ENCODE measurements around the gene CCR8. TPM values are rescaled to one million over a fixed set of nuclear protein-coding genes. Genes with fewer than 3 reads are reported as not detected.
"Not testable (repeated sequence)": the region's sequence is repeated elsewhere in the genome, so short reads cannot be mapped to it uniquely, and the experiment has no call there.

CCR8 gene
- total and polyA plus RNA-seq, 2 donors (not counting 1 experiment from before 2014, with no cell fraction given) = not detected

DNA sequence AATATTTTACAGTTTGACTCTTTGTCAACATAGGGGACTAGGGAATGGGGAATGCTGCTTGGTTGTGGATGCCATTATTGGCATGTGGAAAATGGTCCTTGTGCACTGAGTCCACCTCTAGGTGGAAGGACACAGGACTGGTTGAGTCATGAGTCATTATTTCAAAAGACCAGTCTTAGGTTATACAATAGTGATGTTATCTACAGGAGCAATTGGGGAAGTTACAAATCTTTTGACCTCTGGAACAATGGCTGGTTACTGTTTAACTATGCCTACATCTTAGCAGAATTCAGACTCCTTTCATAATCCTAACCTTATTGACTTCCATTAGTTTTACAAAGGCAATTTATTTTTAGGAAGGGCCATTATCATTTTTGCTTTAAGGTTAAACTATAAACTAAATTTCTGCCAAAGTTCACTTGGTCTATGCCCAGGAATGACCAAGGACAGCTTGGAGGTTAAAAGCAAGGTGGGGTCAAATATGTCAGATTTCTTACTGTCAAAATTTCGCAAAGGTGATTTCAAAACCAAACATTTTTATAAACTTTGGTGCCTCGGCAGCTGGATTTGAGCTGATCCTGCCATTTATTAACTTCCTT is 11.8 kb upstream of the CCR8 start:
- no peak overlapping the region for H3K27ac ChIP-seq (ENCODE audit: insufficient read depth, low read length)
- no peak for TF ChIP-seq CTCF (conservative IDR thresholded peaks at IDR 0.05 in 1 of 2, IDR thresholded peaks at IDR 0.05 in 1 of 2; ENCODE audit: low read depth in 1 of 2, low read length in 2 of 2)
- TF ChIP-seq EZH2 (IDR thresholded peaks at IDR 0.05; ENCODE audit: low read length, missing control alignments) = no peak
- no peak for DNase-seq (ENCODE audit: low read depth in 2 of 2)
- no peaks in the 10 kb centered on the region for H3K36me3 ChIP-seq (ENCODE audit: control insufficient read depth, insufficient read depth, low read length)
- no peaks in the 10 kb centered on the region for H3K27me3 ChIP-seq (ENCODE audit: control insufficient read depth, insufficient read depth, low read length)
- H3K79me2 ChIP-seq (ENCODE audit: control insufficient read depth, insufficient read depth, low read length) = no peaks in the 10 kb centered on the region
- H2AFZ ChIP-seq (ENCODE audit: low read length) = no peak overlapping the region
- H3K4me1 ChIP-seq (ENCODE audit: control insufficient read depth, extremely low read depth, insufficient read depth, low read length) = no peaks in the 10 kb centered on the region
- H4K20me1 ChIP-seq (ENCODE audit: control insufficient read depth, extremely low read depth, insufficient read depth, low read length) = no peaks in the 10 kb centered on the region
- no peak overlapping the region for H3K4me3 ChIP-seq (replicated peaks in 1 of 4; ENCODE audit: control extremely low read depth in 1 of 4, insufficient read depth in 1 of 4, low read depth in 3 of 4, low read length in 4 of 4)
- no peaks in the 10 kb centered on the region for H3K9me3 ChIP-seq (ENCODE audit: control insufficient read depth, insufficient read depth, low read depth, low read length)
- H3K9ac ChIP-seq (ENCODE audit: insufficient read depth, low read length) = no peak overlapping the region
- H3K4me2 ChIP-seq (ENCODE audit: extremely low read depth, insufficient read depth, low read length) = no peak overlapping the region

GRCh38 chr3:39318301-39318700 is 11.2 kb upstream of the CCR8 start:
- H2AFZ ChIP-seq (ENCODE audit: low read length) = no peak overlapping the region
- H3K79me2 ChIP-seq (ENCODE audit: control insufficient read depth, insufficient read depth, low read length) = no peaks in the 10 kb centered on the region
- no peak overlapping the region for H3K4me3 ChIP-seq (replicated peaks in 1 of 4; ENCODE audit: control extremely low read depth in 1 of 4, insufficient read depth in 1 of 4, low read depth in 3 of 4, low read length in 4 of 4)
- no peak overlapping the region for H3K9ac ChIP-seq (ENCODE audit: insufficient read depth, low read length)
- H3K36me3 ChIP-seq (ENCODE audit: control insufficient read depth, insufficient read depth, low read length) = no peaks in the 10 kb centered on the region
- no peaks in the 10 kb centered on the region for H3K4me1 ChIP-seq (ENCODE audit: control insufficient read depth, extremely low read depth, insufficient read depth, low read length)
- TF ChIP-seq CTCF (conservative IDR thresholded peaks at IDR 0.05 in 1 of 2, IDR thresholded peaks at IDR 0.05 in 1 of 2; ENCODE audit: low read depth in 1 of 2, low read length in 2 of 2) (no peak), EZH2 (IDR thresholded peaks at IDR 0.05; ENCODE audit: low read length, missing control alignments) (no peak)
- H3K27ac ChIP-seq (ENCODE audit: insufficient read depth, low read length) = no peak overlapping the region
- H3K9me3 ChIP-seq (ENCODE audit: control insufficient read depth, insufficient read depth, low read depth, low read length) = no peaks in the 10 kb centered on the region
- DNase-seq (ENCODE audit: low read depth in 2 of 2) = no peak
- H4K20me1 ChIP-seq (ENCODE audit: control insufficient read depth, extremely low read depth, insufficient read depth, low read length) = no peaks in the 10 kb centered on the region
- H3K27me3 ChIP-seq (ENCODE audit: control insufficient read depth, insufficient read depth, low read length) = no peaks in the 10 kb centered on the region
- no peak overlapping the region for H3K4me2 ChIP-seq (ENCODE audit: extremely low read depth, insufficient read depth, low read length)

- Histone ChIP-seq H3K79me2 (ENCODE audit: control insufficient read depth, insufficient read depth, low read length) (no peaks in the 10 kb centered on the region), H3K9ac (ENCODE audit: insufficient read depth, low read length) (no peak overlapping the region), H3K4me3 (replicated peaks in 1 of 4; ENCODE audit: control extremely low read depth in 1 of 4, insufficient read depth in 1 of 4, low read depth in 3 of 4, low read length in 4 of 4) (no peak overlapping the region), H2AFZ (ENCODE audit: low read length) (no peak overlapping the region), H3K36me3 (ENCODE audit: control insufficient read depth, insufficient read depth, low read length) (no peaks in the 10 kb centered on the region), H4K20me1 (ENCODE audit: control insufficient read depth, extremely low read depth, insufficient read depth, low read length) (no peaks in the 10 kb centered on the region), H3K4me2 (ENCODE audit: extremely low read depth, insufficient read depth, low read length) (no peak overlapping the region), H3K4me1 (ENCODE audit: control insufficient read depth, extremely low read depth, insufficient read depth, low read length) (no peaks in the 10 kb centered on the region), H3K9me3 (ENCODE audit: control insufficient read depth, insufficient read depth, low read depth, low read length) (no peaks in the 10 kb centered on the region), H3K27me3 (ENCODE audit: control insufficient read depth, insufficient read depth, low read length) (no peaks in the 10 kb centered on the region), H3K27ac (ENCODE audit: insufficient read depth, low read length) (no peak overlapping the region)
- TF ChIP-seq CTCF (conservative IDR thresholded peaks at IDR 0.05 in 1 of 2, IDR thresholded peaks at IDR 0.05 in 1 of 2; ENCODE audit: low read depth in 1 of 2, low read length in 2 of 2) = no peak
- no peak for TF ChIP-seq EZH2 (IDR thresholded peaks at IDR 0.05; ENCODE audit: low read length, missing control alignments)
- no peak for DNase-seq (ENCODE audit: low read depth in 2 of 2)
Observed at GRCh38 chr3:39319249-39319648, 10.3 kb upstream of the CCR8 start.

DNA sequence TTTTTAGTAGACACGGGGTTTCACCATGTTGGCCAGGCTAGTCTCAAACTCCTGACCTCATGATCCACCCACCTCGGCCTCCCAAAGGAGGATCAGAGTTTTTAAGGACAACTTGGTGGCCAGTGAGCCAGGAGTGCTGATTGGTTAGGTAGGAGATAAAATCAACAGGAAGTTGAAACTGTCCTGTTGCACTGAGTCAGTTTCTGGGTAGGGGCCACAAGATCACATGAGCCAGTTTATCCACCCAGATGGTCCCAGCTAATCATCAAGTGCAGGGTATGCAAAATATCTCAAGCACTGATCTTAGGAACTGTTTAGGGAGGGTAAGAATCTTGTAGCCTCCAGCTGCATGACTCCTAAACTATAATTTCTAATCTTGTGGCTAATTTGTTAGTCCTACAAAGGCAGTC is 7.9 kb upstream of the CCR8 start:
- H3K9me3 ChIP-seq (ENCODE audit: control insufficient read depth, insufficient read depth, low read depth, low read length); DNase-seq (ENCODE audit: low read depth in 2 of 2); H3K27me3 ChIP-seq (ENCODE audit: control insufficient read depth, insufficient read depth, low read length); H2AFZ ChIP-seq (ENCODE audit: low read length); H3K9ac ChIP-seq (ENCODE audit: insufficient read depth, low read length); H3K79me2 ChIP-seq (ENCODE audit: control insufficient read depth, insufficient read depth, low read length); H3K4me2 ChIP-seq (ENCODE audit: extremely low read depth, insufficient read depth, low read length); H3K27ac ChIP-seq (ENCODE audit: insufficient read depth, low read length); H3K4me1 ChIP-seq (ENCODE audit: control insufficient read depth, extremely low read depth, insufficient read depth, low read length); H3K36me3 ChIP-seq (ENCODE audit: control insufficient read depth, insufficient read depth, low read length); H4K20me1 ChIP-seq (ENCODE audit: control insufficient read depth, extremely low read depth, insufficient read depth, low read length); H3K4me3 ChIP-seq (replicated peaks in 1 of 4; ENCODE audit: control extremely low read depth in 1 of 4, insufficient read depth in 1 of 4, low read depth in 3 of 4, low read length in 4 of 4): not testable (repeated sequence)

DNA sequence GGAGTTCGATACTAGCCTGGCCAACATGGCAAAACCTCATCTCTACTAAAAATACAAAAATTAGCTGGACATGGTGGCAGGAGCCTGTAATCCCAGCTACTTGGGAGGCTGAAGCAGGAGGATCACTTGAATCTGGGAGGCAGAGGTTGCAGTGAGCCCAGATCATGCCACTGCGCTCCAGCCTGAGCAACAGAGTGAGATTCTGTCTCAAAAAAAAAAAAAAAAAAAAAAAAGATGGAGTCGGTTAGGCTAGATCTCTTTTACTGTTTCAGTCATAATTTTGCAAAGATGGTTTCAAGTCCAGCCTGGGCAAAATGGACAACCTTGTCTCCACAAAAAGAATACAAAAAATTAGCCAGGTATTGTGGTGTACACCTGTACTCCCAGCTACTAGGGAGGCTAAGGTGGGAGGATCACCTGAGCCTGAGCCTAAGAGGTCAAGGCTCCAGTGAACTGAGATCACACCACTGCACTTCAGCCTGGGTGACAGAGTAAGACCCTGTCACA is 7.2 kb upstream of the CCR8 start:
- not testable (repeated sequence) for DNase-seq (ENCODE audit: low read depth in 2 of 2); H4K20me1 ChIP-seq (ENCODE audit: control insufficient read depth, extremely low read depth, insufficient read depth, low read length); H3K36me3 ChIP-seq (ENCODE audit: control insufficient read depth, insufficient read depth, low read length); H3K79me2 ChIP-seq (ENCODE audit: control insufficient read depth, insufficient read depth, low read length); H3K9ac ChIP-seq (ENCODE audit: insufficient read depth, low read length); H3K4me3 ChIP-seq (replicated peaks in 1 of 4; ENCODE audit: control extremely low read depth in 1 of 4, insufficient read depth in 1 of 4, low read depth in 3 of 4, low read length in 4 of 4); H3K4me2 ChIP-seq (ENCODE audit: extremely low read depth, insufficient read depth, low read length); H2AFZ ChIP-seq (ENCODE audit: low read length); H3K27ac ChIP-seq (ENCODE audit: insufficient read depth, low read length); H3K27me3 ChIP-seq (ENCODE audit: control insufficient read depth, insufficient read depth, low read length); H3K9me3 ChIP-seq (ENCODE audit: control insufficient read depth, insufficient read depth, low read depth, low read length); H3K4me1 ChIP-seq (ENCODE audit: control insufficient read depth, extremely low read depth, insufficient read depth, low read length)

Measured in fibroblast of lung (primary cell).